T-helper 1 cell treated with Interleukin-12 subunit alpha and Interleukin-12 subunit beta and Interleukin-4 antibody, amounts not matched to agents 30 ng/mL and 1 ng/mL, for 36 hours (primary cell): ENCODE data around the gene C19orf81. TPM values are rescaled to one million over a fixed set of nuclear protein-coding genes. Genes with fewer than 3 reads are reported as not detected.

Experiments
- intact Hi-C: fragments of 100-400 bp; cut with micrococcal nuclease; formaldehyde crosslinking; loops from one replicate; pipeline ENCODE4 v1.15.1; 2024
- total RNA-seq: library from RNA; stranded (reverse); gene quantifications from 2 replicates; pipeline ENCODE4 v1.2.3, GENCODE V29; 2022

Gene C19orf81
- total RNA-seq, 1 donor from 2014 or later, result not detected

GRCh38 chr19:50629194-50629593 is 20.1 kb upstream of the C19orf81 start:
- intact Hi-C loops, result no loop called here

- intact Hi-C loops, result no loop called here
These were observed 19.4 kb upstream of the C19orf81 start for GRCh38 chr19:50629801-50630200.

DNA sequence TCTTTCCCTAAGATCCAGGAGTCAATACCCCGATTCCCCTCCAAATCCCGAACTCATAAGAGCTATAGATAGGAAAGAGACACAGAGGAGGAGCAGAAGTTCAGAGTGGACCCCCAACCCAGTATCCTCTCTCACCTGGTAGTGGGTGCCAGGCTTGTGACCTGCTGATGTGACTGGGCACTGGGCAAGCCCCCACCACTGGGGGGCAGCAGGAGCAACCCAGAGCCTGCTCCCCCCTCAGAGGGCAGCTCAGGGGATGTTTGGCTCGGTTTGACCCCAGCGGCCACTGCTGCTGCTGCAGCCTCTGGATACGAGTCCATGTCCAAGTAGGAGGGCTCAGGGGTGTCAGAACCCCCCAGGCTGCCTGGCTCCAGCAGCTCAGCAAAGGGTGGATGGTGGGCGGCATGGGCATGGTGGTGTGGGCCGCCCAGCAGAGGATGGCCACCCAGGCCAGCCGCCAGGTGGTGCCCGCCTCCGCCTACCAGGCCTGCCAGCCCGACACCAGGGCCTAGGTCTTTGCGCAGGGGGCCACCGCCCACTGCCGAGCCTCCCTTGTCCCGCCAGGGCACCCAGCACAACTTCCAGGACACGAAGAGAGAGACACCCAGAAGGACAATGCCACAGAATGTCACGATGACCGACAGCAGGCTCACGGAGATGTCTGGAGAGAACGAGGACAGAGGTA is 17.0 kb upstream of the C19orf81 start:
- intact Hi-C loops, result no loop called here

GRCh38 chr19:50633359-50633758 is 15.9 kb upstream of the C19orf81 start:
- intact Hi-C loops, result no loop called here

- intact Hi-C loops, result no loop called here
These were observed 15.3 kb upstream of the C19orf81 start for GRCh38 chr19:50633973-50634372.

GRCh38 chr19:50636317-50637085 is 12.7 kb upstream of the C19orf81 start:
- intact Hi-C loops, result no loop called here

- intact Hi-C loops, result no loop called here
These were observed 10.6 kb upstream of the C19orf81 start for GRCh38 chr19:50638600-50638999.

- intact Hi-C loops, result no loop called here
These were observed 9.8 kb upstream of the C19orf81 start, which contains the start of gene SYT3 for GRCh38 chr19:50639121-50640112. Gene SYT3, minus strand, starts transcription at chr19:50639881. Its CDS starts 2,470 bp downstream, at chr19:50637411.

DNA sequence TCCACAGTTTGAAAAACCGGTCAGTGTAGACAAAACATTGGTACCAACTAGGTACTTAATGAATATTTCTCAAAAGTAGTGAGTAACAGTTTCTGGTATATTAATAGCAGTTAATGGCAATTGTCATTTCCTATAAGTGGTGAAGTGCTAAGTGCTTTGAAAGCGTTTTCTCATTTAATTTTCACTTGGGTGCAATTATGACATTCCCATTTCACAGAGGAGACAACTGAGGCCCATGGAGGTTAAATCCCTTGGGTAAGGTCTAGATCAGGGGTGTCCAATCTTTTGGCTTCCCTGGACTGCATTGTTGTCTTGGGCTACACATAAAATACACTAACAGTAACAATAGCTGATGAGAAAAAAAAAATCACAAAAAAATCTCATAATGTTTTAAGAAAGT is 8.9 kb upstream of the C19orf81 start:
- intact Hi-C loops, result no loop called here

DNA sequence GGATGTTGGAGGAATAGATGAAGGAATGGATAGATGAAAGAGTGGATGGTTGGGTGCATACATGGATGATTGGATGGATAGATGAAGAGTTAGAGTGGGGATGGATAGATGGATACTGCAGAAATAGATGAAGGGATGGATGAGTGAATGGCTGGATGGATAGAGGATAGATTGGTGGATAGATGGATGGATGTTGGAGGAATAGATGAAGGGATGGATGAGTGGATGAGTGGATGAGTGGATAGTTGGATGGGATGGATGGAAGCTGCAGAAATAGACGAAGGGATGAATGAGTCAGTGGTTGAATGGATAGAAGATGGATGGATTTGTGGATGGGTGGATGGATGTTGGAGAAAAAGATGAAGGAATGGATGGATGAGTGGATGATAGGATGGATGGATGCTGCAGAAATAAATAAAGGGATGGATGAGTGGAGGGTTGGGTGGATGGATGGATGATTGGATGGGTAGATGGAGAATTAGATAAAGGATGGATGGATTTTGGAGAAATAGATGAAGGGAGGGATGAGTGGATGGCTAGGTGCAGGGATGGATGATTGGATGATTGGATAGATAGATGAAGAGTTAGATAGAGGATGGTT is 4.8 kb upstream of the C19orf81 start:
- intact Hi-C loops, result no loop called here

DNA sequence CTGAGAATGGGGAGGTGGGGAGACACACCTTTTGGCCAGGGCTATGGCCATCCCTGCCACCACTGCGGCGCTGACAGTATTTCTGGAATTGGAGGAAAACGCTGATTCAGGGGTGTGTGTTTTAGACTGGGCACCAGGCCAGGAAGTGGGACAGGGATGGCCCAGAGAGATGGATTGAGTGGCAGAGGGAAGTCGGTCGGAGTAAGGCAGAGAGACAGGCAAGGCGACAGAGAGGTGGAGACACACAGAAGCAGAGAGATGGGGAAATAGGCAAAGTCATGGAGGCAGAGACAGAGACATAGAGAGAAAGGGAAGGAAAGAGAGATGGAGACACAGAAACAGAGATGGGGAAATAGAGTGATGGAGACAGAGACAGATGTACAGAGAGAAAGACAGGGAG is 4.1 kb upstream of the C19orf81 start:
- intact Hi-C loops, result no loop called here

- intact Hi-C loops, result no loop called here
These were observed 3.0 kb upstream of the C19orf81 start for GRCh38 chr19:50646074-50646807.

DNA sequence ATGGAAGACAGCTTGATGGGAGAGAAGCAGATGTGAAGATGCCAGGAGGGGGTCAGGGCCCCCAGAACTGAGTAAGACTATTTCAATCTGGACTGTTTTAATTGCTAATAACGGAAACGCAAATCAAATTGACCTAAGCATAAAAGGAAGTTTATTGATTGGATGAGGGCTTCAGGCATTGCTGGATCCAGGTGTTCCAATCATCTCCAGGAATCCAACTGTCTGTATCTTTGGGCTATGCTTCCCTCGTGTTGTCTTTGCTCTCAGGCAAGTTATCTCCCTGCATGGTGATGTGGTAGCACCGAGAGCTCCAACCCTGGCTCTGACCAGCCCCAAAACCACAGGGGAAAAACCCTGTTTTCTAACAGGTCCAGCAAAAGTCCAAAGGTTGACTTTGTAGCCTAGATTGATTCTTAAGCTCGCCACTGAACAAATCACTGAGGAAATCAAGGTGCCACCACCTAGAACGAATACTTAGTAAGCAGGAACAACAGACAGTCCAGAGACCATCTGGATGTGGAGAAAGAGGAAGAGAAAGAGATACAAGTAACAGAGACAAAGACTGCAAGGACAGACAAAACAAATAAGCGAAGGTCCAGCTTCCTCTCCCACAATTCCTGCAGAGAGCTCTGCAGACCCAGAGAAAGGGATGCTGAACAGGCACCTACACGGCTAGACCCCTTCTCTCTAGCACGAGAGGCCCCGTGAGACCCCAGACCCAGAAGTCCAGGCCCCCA is 1.2 kb upstream of the C19orf81 start:
- intact Hi-C loops, result no loop called here

- intact Hi-C loops, result no loop called here
These were observed 586 bp upstream of the C19orf81 start for GRCh38 chr19:50648659-50649058.

- intact Hi-C loops, result no loop called here
These were observed 1.9 kb downstream of the C19orf81 start for GRCh38 chr19:50651174-50651573.

GRCh38 chr19:50652722-50653121 is 3.5 kb downstream of the C19orf81 start:
- intact Hi-C loops, result no loop called here

GRCh38 chr19:50654882-50655281 is 5.6 kb downstream of the C19orf81 start:
- intact Hi-C loops, result loop anchor here (5.0 kb wide), 1 partner anchor 48 kb away; no protein-coding TSS in a partner anchor

DNA sequence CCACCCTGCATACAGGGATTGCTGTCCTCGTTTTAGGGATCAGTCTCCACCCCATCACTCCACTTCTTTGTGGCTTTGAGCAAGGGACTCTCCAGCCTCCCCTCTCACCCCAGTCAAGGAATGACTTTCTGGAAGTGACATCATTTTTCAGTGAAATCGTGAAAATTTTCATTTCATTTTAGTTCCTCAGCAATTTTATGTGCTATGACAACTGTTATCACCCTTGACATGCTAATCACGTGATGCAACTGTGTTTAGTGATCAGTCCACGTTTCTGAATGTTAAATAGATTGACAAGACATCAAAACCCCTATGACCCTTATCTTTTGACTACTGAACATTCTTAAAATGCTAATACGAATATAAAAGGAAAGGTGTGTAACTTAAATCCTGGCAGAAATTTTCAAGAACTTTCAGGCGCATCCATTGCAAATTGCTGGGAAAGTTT is 8.0 kb downstream of the C19orf81 start:
- intact Hi-C loops, result loop anchor here (5.0 kb wide), 1 partner anchor 50 kb away; no protein-coding TSS in a partner anchor

DNA sequence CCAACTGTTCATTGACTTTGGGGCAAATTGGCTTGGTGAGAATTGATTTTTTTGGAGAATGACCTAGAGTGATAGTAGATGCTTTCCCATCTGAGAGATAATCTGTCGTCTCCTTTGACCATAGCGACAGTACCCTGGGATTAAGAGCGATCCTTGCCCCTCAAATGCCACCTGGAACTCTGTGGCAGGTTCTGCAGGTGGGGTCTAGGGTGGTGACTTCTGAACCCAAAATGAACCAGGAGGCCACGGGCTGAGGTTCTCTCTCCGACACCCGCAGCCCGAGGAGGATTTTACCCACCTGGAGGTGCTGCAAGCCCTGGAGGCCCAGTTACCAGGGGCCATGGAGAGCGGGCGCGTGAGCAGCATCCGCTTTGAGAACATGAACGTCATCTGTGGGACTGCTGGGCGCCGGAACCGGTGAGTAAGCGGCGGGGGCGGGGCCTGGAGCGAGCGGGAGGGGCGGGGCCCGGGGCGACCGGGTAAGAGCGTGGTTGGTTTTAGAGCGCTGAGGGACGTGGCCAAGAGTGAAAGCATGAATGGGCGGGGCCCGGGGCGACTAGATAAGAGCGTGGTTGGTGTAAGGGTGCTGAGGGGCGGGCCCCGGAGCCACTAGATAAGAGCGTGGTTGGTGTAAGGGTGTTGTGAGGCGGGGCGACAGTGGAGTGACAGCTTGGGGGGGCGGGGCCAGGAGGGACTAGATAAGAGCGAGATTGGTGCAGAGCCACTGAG is 8.6 kb downstream of the C19orf81 start:
- intact Hi-C loops, result loop anchor here (1.0 to 5.0 kb wide), 2 partner anchors 51 to 67 kb away; no protein-coding TSS in a partner anchor
